Adrenal gland (tissue), 12 donors: ENCODE results near the gene CCR3. TPM values are rescaled to one million over a fixed set of nuclear protein-coding genes. Genes with fewer than 3 reads are reported as not detected.

Experiments
- DNase-seq, 7 donors: peaks; one replicate each; pipeline ENCODE4 v3.0.0-alpha.2; 2019 to 2020
- H3K27ac ChIP-seq, 5 donors: fragments of 200-600 bp; sonication (generic) in 4 of 5; 1 replicate in 3 of 5; 2 replicates in 2 of 5; pipeline versions ENCODE4 v1.5.1 to v1.8.0; 2016 to 2020; ENCODE audit warnings: mild to moderate bottlenecking in 1 of 5
- H3K27me3 ChIP-seq: fragments of 200-600 bp; 2 replicates; pipeline ENCODE4 v1.8.0; 2021
- H3K36me3 ChIP-seq, 2 donors: fragments of 200-600 bp; replicated peaks in 1 of 2; 1 replicate in 1 of 2; 2 replicates in 1 of 2; pipeline versions ENCODE4 v1.5.1 to v1.8.0; 2018 to 2022
- H3K4me1 ChIP-seq, 2 donors: fragments of 200-600 bp; replicated peaks in 1 of 2; 1 replicate in 1 of 2; 2 replicates in 1 of 2; pipeline versions ENCODE4 v1.5.1 to v1.8.0; 2018 to 2021
- H3K4me3 ChIP-seq, 4 donors: fragments of 200-600 bp; sonication (generic) in 3 of 4; one replicate each; pipeline ENCODE4 v1.5.1; 2016 to 2018
- H3K9me3 ChIP-seq, 3 donors: fragments of 200-600 bp; sonication (generic) in 1 of 3; replicated peaks in 1 of 3; 1 replicate in 2 of 3; 2 replicates in 1 of 3; pipeline versions ENCODE4 v1.5.1 to v1.8.0; 2016 to 2021
- CTCF ChIP-seq, 6 experiments: fragments of 450-650 bp in 4 of 6; fragments of 200-600 bp in 2 of 6; sonication (generic) in 1 of 6; IDR thresholded peaks; 1 replicate in 5 of 6; 2 replicates in 1 of 6; pipeline versions ENCODE4 v1.5.1 to v1.8.0; 2016 to 2021; ENCODE audit warnings: antibody characterized with exemption in 6 of 6, mild to moderate bottlenecking in 2 of 6, moderate library complexity in 1 of 6
- POLR2A ChIP-seq, 2 donors: fragments of 450-650 bp; IDR thresholded peaks; one replicate each; pipeline ENCODE4 v1.6.1; 2017; ENCODE audit warnings: antibody characterized with exemption in 2 of 2, mild to moderate bottlenecking in 2 of 2, moderate library complexity in 1 of 2
- WGBS, 4 donors: extraction: QIAGEN DNeasy Blood & Tissue Kit in 2 of 4; methylation state at CpG; one replicate each; pipeline versions ENCODE4 v1.1.5 to v1.1.7; 2013 to 2017; 5-methylcytosine and 5-hydroxymethylcytosine counted together
- intact Hi-C, 2 donors: fragments of 100-400 bp; cut with DNase I; formaldehyde crosslinking; loops; one replicate each; pipeline versions ENCODE4 v1.14.1 to v1.15.0; 2022 to 2023
- polyA plus RNA-seq, 3 donors: library from polyadenylated mRNA; stranded (reverse); fragments of 200-250 nt in 2 of 3; fragments of 350-450 nt in 1 of 3; fragmentation: Illumina TruSeq in 1 of 3; extraction: RNeasy Lipid Tissue Mini Kit (QIAGEN cat#74804) in 1 of 3; gene quantifications; one replicate each; pipeline ENCODE4 v1.2.3, GENCODE V29; 2013 to 2014
- total RNA-seq, 9 donors: library from RNA; depleted of rRNA in 4 of 9; stranded (reverse); fragments of >200 nt in 4 of 9; fragments of 120-200 nt in 1 of 9; fragmentation: NEBNext Ultra II Directional in 1 of 9; extraction: Animal tissue kit (Norgen Biotek cat#: 25700) in 1 of 9; gene quantifications; one replicate each; pipeline versions ENCODE4 v1.1.0 to v1.2.4, GENCODE V29; 2013 to 2023
- donor health status: healthy with polysubstance abuse.
- donor health status: Bipolar disorder and iron deficiency.
- donor health status: DM: yes; HTN: yes; CAD: no.
- donor health status: DM: no; HTN: no; CAD: no.
- donor health status: DM: no; HTN: no; CAD: no.
- donor health status: DM: yes; HTN: yes; CAD: no.

Gene CCR3
- total and polyA plus RNA-seq, 12 donors = 0.07 TPM; not detected in 11

GRCh38 chr3:46269556-46269955, 27.3 kb downstream of the CCR3 start:
- Histone ChIP-seq H3K4me3 (no peak overlapping the region), H3K4me1 (no peaks in the 10 kb centered on the region), H3K27ac (no peak overlapping the region), H3K27me3 (no peaks in the 10 kb centered on the region), H3K9me3 (no peaks in the 10 kb centered on the region), H3K36me3 (no peaks in the 10 kb centered on the region)
- DNase-seq = no peak
- WGBS, 4 donors = 70 to 80% (median 73%) methylated on average over 2 of the region's 2 CpGs
- TF ChIP-seq CTCF (IDR thresholded peaks at IDR 0.05) (no peak), POLR2A (IDR thresholded peaks at IDR 0.05) (no peak)
- intact Hi-C loops = no loop called here

GRCh38 chr3:46270474-46270873, 28.2 kb downstream of the CCR3 start:
- WGBS, 4 donors = 69 to 79% (median 74%) methylated on average over 2 of the region's 2 CpGs
- H3K9me3 ChIP-seq = no peaks in the 10 kb centered on the region
- intact Hi-C loops = no loop called here
- H3K4me3 ChIP-seq = no peak overlapping the region
- no peaks in the 10 kb centered on the region for H3K36me3 ChIP-seq
- TF ChIP-seq POLR2A (IDR thresholded peaks at IDR 0.05) (no peak), CTCF (IDR thresholded peaks at IDR 0.05) (no peak)
- no peaks in the 10 kb centered on the region for H3K27me3 ChIP-seq
- H3K4me1 ChIP-seq = no peaks in the 10 kb centered on the region
- no peak for DNase-seq
- H3K27ac ChIP-seq = no peak overlapping the region

GRCh38 chr3:46271209-46271745, 29.0 kb downstream of the CCR3 start:
- Histone ChIP-seq H3K9me3 (no peaks in the 10 kb centered on the region), H3K27me3 (no peaks in the 10 kb centered on the region), H3K36me3 (no peaks in the 10 kb centered on the region), H3K4me1 (no peaks in the 10 kb centered on the region), H3K27ac (no peak overlapping the region), H3K4me3 (no peak overlapping the region)
- 48 to 55% (median 51%) methylated on average over 4 of the region's 4 CpGs for WGBS, 4 donors
- intact Hi-C loops = no loop called here
- TF ChIP-seq CTCF (IDR thresholded peaks at IDR 0.05) (no peak), POLR2A (IDR thresholded peaks at IDR 0.05) (no peak)
- DNase-seq = no peak

GRCh38 chr3:46272028-46272451, 29.8 kb downstream of the CCR3 start:
- TF ChIP-seq POLR2A (IDR thresholded peaks at IDR 0.05) (no peak), CTCF (IDR thresholded peaks at IDR 0.05) (no peak)
- intact Hi-C loops = no loop called here
- no peak for DNase-seq

More at GRCh38 chr3:46272028-46272451, 29.8 kb downstream of the CCR3 start:
- Histone ChIP-seq H3K27ac (no peak overlapping the region), H3K36me3 (no peaks in the 10 kb centered on the region), H3K4me3 (no peak overlapping the region), H3K27me3 (no peaks in the 10 kb centered on the region), H3K9me3 (no peaks in the 10 kb centered on the region), H3K4me1 (no peaks in the 10 kb centered on the region)
- WGBS, 4 donors = 45 to 70% (median 66%) methylated on average over 4 of the region's 4 CpGs
